Measurements from ENCODE around the gene MFN2. TPM values are rescaled to one million over a fixed set of nuclear protein-coding genes. Genes with fewer than 3 reads are reported as not detected.
"Not testable (repeated sequence)": the region's sequence is repeated elsewhere in the genome, so short reads cannot be mapped to it uniquely, and the experiment has no call there.

Gene MFN2
- total RNA-seq, 1 donor from 2014 or later = 61.9 TPM

DNA sequence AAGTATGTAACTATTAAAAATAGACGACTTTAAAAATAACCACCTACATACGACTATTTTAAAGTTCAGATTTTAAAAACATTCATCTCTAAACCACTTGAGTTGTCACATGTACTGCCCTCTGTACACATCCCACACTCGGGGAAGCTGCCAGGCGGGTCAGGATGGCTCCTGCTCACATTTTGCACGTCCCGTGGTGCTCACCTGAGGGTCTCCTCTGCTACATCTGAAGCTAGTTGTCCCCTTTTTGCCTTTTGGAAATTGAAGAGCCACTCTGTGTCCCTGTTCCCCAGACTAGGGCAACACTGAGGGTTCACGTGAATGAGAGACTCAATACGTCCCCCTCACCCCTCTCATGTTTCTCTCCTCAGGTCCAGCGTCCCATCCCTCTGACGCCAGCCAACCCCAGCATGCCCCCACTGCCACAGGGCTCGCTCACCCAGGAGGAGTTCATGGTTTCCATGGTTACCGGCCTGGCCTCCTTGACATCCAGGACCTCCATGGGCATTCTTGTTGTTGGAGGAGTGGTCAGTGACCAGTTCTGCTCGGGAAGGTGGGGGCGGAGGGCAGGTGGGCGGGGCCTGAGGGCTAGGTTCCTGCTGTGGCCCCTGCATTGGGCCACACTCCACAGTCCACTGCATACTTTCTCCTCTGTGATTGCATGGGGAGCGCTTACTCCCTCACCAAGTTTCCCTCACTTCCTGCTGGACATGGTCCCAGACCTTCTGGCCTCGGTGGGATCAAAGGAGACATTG is 26.1 kb downstream of the MFN2 start:
- no peak for DNase-seq
- H3K27ac Mint-ChIP-seq (ENCODE audit: unreplicated experiment) = no peak overlapping the region
- no peak overlapping the region for H3K4me3 Mint-ChIP-seq (ENCODE audit: unreplicated experiment)
- peaks cover 11% of the 10 kb centered on the region for H3K36me3 Mint-ChIP-seq (ENCODE audit: unreplicated experiment)
- H3K9me3 Mint-ChIP-seq (ENCODE audit: unreplicated experiment) = peaks cover 4% of the 10 kb centered on the region
- H3K4me1 Mint-ChIP-seq (ENCODE audit: low read depth, unreplicated experiment) = no peaks in the 10 kb centered on the region
- TF ChIP-seq, protein P1, sequence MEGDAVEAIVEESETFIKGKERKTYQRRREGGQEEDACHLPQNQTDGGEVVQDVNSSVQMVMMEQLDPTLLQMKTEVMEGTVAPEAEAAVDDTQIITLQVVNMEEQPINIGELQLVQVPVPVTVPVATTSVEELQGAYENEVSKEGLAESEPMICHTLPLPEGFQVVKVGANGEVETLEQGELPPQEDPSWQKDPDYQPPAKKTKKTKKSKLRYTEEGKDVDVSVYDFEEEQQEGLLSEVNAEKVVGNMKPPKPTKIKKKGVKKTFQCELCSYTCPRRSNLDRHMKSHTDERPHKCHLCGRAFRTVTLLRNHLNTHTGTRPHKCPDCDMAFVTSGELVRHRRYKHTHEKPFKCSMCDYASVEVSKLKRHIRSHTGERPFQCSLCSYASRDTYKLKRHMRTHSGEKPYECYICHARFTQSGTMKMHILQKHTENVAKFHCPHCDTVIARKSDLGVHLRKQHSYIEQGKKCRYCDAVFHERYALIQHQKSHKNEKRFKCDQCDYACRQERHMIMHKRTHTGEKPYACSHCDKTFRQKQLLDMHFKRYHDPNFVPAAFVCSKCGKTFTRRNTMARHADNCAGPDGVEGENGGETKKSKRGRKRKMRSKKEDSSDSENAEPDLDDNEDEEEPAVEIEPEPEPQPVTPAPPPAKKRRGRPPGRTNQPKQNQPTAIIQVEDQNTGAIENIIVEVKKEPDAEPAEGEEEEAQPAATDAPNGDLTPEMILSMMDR (IDR thresholded peaks at IDR 0.05; ENCODE audit: partially characterized antibody, unreplicated experiment) = no peak
- no peaks in the 10 kb centered on the region for H3K27me3 Mint-ChIP-seq (ENCODE audit: unreplicated experiment)

DNA sequence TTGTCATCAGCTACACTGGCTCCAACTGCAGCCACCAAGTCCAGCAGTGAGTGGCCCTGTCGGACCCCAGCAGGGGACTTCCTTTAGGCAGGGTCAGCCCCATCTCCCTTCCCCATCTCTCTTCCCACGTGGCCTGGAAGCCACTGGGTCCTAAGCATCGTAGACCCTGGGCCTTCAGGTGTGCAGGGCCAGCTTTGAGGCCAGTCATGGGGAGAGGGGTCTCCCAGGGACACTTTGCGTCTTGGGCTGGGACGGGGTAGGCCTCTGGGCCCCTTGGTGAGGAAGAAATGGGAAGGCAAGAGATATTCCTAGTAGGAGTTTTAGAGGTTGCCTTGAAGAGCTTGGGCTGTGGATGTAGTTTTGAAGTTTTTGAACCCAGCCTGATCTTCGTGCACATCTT is 27.0 kb downstream of the MFN2 start:
- no peak overlapping the region for H3K27ac Mint-ChIP-seq (ENCODE audit: unreplicated experiment)
- peaks cover 11% of the 10 kb centered on the region for H3K36me3 Mint-ChIP-seq (ENCODE audit: unreplicated experiment)
- no peak overlapping the region for H3K4me3 Mint-ChIP-seq (ENCODE audit: unreplicated experiment)

DNA sequence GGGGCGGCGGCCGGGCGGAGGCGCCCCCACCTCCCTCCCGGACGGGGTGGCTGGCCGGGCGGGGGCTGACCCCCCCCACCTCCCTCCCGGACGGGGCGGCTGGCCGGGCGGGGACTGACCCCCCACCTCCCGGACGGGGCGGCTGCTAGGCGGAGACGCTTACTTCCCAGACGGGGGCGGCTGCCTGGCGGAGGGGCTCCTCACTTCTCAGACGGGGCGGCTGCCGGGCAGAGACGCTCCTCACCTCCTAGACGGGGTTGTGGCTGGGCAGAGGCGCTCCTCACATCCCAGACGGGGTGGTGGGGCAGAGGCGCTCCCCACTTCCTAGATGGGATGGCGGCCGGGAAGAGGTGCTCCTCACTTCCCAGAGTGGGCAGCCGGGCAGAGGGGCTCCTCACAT is 28.1 kb downstream of the MFN2 start:
- H3K4me3 Mint-ChIP-seq (ENCODE audit: unreplicated experiment); H3K4me1 Mint-ChIP-seq (ENCODE audit: low read depth, unreplicated experiment); DNase-seq; H3K27me3 Mint-ChIP-seq (ENCODE audit: unreplicated experiment); H3K9me3 Mint-ChIP-seq (ENCODE audit: unreplicated experiment); H3K27ac Mint-ChIP-seq (ENCODE audit: unreplicated experiment): not testable (repeated sequence)
- H3K36me3 Mint-ChIP-seq (ENCODE audit: unreplicated experiment) = peaks cover 11% of the 10 kb centered on the region

More for the DNA sequence above, 27.0 kb downstream of the MFN2 start:
- TF ChIP-seq, protein P1 (IDR thresholded peaks at IDR 0.05; ENCODE audit: partially characterized antibody, unreplicated experiment) = no peak
- H3K9me3 Mint-ChIP-seq (ENCODE audit: unreplicated experiment) = peaks cover 6% of the 10 kb centered on the region
- no peaks in the 10 kb centered on the region for H3K27me3 Mint-ChIP-seq (ENCODE audit: unreplicated experiment)
- H3K4me1 Mint-ChIP-seq (ENCODE audit: low read depth, unreplicated experiment) = no peaks in the 10 kb centered on the region
- DNase-seq = no peak

DNA sequence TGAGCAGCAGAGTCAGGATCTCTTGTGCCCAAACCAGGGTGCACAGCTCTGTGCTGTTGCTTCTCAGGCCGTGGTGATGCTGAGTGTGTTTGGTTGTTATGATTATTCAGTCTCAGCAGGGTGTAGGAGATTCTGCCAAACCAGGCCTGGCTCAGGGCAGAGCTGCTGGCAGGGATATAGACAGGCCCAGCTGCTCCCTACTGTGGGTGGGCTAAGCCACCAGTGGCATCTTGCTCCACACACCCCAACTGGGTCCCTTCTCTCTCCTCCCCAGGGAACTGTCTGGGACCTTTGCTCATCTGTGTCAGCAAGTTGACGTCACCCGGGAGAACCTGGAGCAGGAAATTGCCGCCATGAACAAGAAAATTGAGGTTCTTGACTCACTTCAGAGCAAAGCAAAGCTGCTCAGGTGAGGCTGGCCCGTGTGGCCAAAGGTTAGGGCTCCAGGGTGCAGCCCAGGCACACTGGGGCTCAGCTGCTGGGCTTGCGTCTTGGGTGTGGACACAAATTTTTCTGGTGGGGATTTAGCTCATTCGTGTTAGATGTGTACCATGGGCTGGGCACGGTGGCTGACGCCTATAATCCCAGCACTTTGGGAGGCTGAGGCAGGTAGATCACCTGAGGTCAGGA is 29.2 kb downstream of the MFN2 start:
- Mint-ChIP-seq H3K4me1 (ENCODE audit: low read depth, unreplicated experiment) (peaks cover 9% of the 10 kb centered on the region), H3K4me3 (ENCODE audit: unreplicated experiment) (no peak overlapping the region), H3K27me3 (ENCODE audit: unreplicated experiment) (peaks cover 2% of the 10 kb centered on the region), H3K27ac (ENCODE audit: unreplicated experiment) (no peak overlapping the region), H3K36me3 (ENCODE audit: unreplicated experiment) (peaks cover 11% of the 10 kb centered on the region), H3K9me3 (ENCODE audit: unreplicated experiment) (peaks cover 6% of the 10 kb centered on the region)
- no peak for DNase-seq
- TF ChIP-seq, protein P1 (IDR thresholded peaks at IDR 0.05; ENCODE audit: partially characterized antibody, unreplicated experiment) = no peak

DNA sequence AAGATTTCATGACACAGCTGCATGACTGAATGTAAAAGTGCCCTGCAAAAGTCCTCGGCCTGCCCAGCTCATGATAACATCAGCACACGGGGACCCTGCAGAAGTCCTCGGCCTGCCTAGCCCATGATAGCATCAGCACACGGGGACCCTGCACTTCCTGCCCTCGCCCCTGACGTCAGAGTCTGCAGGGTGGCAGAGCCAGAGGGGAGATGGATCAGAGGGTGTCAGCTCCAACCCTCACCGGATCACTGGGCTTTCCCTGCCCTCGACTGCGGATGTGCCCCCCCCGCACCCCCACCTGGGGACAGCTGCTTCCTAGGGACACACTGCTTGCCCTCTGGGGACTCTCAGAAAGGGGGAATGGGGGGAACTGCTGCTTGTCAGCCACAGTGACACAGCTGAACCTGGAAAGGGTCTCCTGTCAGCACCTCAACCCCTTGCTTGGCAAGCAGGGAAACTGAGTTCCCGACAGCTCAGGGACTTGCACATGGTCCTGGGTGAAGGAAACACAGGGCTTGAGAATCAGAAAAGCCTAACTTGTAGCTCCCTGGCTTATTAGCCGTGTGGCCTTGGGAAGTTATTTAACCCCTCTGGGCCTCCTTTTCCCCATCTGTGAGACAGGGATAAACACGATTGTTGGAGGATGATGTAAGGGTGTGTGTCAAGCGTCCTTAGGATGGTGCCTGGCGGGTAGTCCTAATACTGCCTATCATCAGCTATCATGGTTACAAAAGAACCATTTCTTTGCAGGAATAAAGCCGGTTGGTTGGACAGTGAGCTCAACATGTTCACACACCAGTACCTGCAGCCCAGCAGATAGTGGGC is 30.7 kb downstream of the MFN2 start:
- Mint-ChIP-seq H3K27me3 (ENCODE audit: unreplicated experiment) (peaks cover 2% of the 10 kb centered on the region), H3K4me3 (ENCODE audit: unreplicated experiment) (no peak overlapping the region), H3K4me1 (ENCODE audit: low read depth, unreplicated experiment) (peaks cover 12% of the 10 kb centered on the region), H3K36me3 (ENCODE audit: unreplicated experiment) (peaks cover 6% of the 10 kb centered on the region), H3K9me3 (ENCODE audit: unreplicated experiment) (peaks cover 7% of the 10 kb centered on the region), H3K27ac (ENCODE audit: unreplicated experiment) (no peak overlapping the region)
- no peak for DNase-seq
- TF ChIP-seq, protein P1 (IDR thresholded peaks at IDR 0.05; ENCODE audit: partially characterized antibody, unreplicated experiment) = no peak
